Brain microvascular endothelial cell (primary cell): Measurements from ENCODE around the gene TIAM2.

Experiments used
- DNase-seq: peaks from one replicate; pipeline ENCODE4 v3.0.0-alpha.2; 2020
- H3K27ac ChIP-seq: fragments of 250-450 bp; sonication (Bioruptor Pico); 2 replicates; pipeline ENCODE4 v1.5.1; 2020; ENCODE audit warnings: mild to moderate bottlenecking, moderate library complexity
- H3K27me3 ChIP-seq: fragments of 250-450 bp; sonication (Bioruptor Pico); replicated peaks from 2 replicates; pipeline ENCODE4 v1.5.1; 2020; ENCODE audit warnings: mild to moderate bottlenecking
- H3K36me3 ChIP-seq: fragments of 250-450 bp; sonication (Bioruptor Pico); replicated peaks from 2 replicates; pipeline ENCODE4 v1.5.1; 2020; ENCODE audit warnings: mild to moderate bottlenecking
- H3K4me3 ChIP-seq: 2 replicates; pipeline ENCODE4 v1.5.1; 2011; ENCODE audit warnings: low read depth, mild to moderate bottlenecking, control low read depth, low read length, moderate library complexity
- in situ Hi-C: cut with HindIII; loops from 2 replicates; pipeline ENCODE4 v1.10.0; 2017; ENCODE audit warnings: low sequenced_read_pairs, low pct_ligation_motif_present
- TF ChIP-seq, protein P1 (sequence below): IDR thresholded peaks from 2 replicates; pipeline ENCODE4 v1.5.1; 2011; ENCODE audit warnings: low read depth, mild to moderate bottlenecking, moderate library complexity, low read length, control low read depth, inconsistent platforms; ENCODE audit errors: missing control alignments

TIAM2 gene

DNA sequence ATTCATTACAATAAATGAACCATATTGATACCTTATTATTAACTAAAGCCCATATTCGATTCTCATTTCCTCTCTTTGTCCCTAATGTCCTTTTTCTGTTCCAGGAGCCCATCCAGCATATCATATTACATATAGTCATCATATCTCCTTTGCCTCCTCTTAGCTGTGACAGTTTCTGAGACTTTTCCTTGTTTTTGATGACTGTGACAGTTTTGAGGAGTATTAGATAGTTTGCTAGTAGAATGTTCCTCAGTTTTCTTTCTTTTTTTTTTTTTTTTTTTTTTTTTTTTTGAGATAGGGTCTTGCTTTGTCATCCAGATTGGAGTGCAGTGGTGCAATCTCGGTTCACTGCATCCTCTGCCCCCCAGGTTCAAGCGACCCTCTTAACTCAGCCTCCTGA lies 61.6 kb downstream of the TIAM2 start:
- no peaks in the 10 kb centered on the region for H3K27me3 ChIP-seq
- no peak overlapping the region for H3K27ac ChIP-seq
- TF ChIP-seq, protein P1, sequence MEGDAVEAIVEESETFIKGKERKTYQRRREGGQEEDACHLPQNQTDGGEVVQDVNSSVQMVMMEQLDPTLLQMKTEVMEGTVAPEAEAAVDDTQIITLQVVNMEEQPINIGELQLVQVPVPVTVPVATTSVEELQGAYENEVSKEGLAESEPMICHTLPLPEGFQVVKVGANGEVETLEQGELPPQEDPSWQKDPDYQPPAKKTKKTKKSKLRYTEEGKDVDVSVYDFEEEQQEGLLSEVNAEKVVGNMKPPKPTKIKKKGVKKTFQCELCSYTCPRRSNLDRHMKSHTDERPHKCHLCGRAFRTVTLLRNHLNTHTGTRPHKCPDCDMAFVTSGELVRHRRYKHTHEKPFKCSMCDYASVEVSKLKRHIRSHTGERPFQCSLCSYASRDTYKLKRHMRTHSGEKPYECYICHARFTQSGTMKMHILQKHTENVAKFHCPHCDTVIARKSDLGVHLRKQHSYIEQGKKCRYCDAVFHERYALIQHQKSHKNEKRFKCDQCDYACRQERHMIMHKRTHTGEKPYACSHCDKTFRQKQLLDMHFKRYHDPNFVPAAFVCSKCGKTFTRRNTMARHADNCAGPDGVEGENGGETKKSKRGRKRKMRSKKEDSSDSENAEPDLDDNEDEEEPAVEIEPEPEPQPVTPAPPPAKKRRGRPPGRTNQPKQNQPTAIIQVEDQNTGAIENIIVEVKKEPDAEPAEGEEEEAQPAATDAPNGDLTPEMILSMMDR, result no peak
- in situ Hi-C loops, result no loop called here
- H3K4me3 ChIP-seq, result no peak overlapping the region
- no peaks in the 10 kb centered on the region for H3K36me3 ChIP-seq
- no peak for DNase-seq

DNA sequence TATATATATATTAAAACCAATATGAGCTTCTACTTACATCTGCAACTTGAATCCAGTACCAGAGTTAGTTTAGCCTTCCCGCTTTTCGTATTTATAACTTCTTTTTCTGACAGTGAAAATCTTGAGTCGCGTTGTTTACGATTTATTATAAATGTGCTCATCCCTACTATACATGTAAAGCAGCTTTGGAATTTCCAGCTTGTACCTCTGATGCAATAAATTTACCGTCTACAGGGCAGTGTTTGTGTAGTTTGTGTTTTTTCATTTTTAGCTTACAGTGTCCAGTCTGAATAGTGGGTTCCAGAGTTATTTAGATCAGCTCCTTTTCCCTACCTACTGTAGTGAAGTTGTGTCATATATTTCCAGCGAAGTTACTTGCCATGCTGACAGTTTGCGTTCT lies 66.3 kb downstream of the TIAM2 start:
- H3K27me3 ChIP-seq, result no peaks in the 10 kb centered on the region
- no peaks in the 10 kb centered on the region for H3K36me3 ChIP-seq
- in situ Hi-C loops, result no loop called here
- no peak for DNase-seq
- H3K4me3 ChIP-seq, result no peak overlapping the region
- no peak overlapping the region for H3K27ac ChIP-seq
- TF ChIP-seq, protein P1, result no peak

DNA sequence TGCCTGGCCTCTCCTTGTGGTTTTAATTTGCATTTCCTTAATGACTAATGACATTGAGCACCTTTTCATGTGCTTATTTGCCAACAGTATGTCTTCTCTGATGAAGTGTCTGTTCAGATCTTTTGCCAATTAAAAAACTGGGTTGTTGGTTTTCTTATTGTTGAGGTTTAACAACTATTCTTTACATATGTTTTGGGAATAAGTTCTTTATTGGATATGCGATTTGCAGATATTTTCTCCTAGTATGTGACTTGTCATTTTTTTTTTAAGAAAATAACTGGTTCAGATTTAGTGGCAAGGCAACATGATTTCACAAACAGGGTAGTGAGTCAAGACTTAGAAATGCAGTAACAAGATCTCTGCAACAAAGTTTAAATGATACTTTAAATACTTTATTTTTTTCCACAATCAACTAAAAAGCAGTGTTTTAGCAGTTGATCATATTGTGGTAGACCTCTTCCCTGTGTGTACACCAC lies 67.8 kb downstream of the TIAM2 start:
- Histone ChIP-seq H3K36me3 (no peaks in the 10 kb centered on the region), H3K4me3 (no peak overlapping the region), H3K27ac (peak overlapping the region; percentile 21), H3K27me3 (no peaks in the 10 kb centered on the region)
- TF ChIP-seq, protein P1, result no peak
- in situ Hi-C loops, result no loop called here
- DNase-seq, result no peak

DNA sequence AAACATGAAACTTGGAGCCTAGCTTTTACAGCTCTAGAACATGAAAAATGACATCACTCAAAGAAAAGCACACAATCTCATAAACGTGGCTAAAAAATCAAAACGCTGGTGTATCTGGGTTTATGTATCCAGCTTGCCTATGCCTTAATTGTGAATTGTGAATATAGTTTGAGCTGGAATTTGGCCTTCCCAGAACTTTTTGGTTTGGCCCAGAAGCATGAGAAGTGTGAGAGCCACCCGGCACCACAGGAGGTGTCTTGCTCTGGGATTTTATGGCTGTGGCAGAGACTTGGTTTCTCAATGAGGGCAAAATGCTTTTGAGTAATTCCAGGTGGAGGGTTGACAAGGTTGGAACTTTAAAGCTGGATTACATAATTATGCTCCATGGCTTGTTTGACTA lies 69.2 kb downstream of the TIAM2 start:
- in situ Hi-C loops, result no loop called here

DNA sequence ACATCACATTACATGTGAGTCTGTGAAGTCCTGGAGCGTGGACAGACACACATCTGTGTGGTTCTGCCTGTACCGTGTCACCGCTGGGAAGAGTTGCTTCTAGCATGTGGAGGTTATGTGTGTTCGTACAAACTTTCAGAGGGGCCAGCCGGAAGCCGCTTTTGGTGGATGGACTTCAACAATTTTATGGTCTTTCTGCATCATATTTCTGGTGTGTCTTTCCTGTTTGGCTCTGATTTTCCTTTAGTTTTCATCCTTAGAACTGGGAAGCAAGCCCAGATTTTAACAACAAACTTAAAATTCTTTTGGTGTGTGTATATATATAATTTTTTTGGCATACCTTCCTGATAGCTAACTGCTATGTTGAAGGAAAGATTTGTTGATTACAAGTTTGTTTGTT lies 71.2 kb downstream of the TIAM2 start:
- no peak overlapping the region for H3K4me3 ChIP-seq
- TF ChIP-seq, protein P1, result no peak
- H3K27ac ChIP-seq, result no peak overlapping the region
- in situ Hi-C loops, result no loop called here
- DNase-seq, result no peak
- H3K27me3 ChIP-seq, result no peaks in the 10 kb centered on the region
- no peaks in the 10 kb centered on the region for H3K36me3 ChIP-seq

More for the DNA sequence above, 69.2 kb downstream of the TIAM2 start:
- Histone ChIP-seq H3K27me3 (no peaks in the 10 kb centered on the region), H3K36me3 (no peaks in the 10 kb centered on the region), H3K4me3 (no peak overlapping the region), H3K27ac (no peak overlapping the region)
- TF ChIP-seq, protein P1, result no peak
- DNase-seq, result no peak

DNA sequence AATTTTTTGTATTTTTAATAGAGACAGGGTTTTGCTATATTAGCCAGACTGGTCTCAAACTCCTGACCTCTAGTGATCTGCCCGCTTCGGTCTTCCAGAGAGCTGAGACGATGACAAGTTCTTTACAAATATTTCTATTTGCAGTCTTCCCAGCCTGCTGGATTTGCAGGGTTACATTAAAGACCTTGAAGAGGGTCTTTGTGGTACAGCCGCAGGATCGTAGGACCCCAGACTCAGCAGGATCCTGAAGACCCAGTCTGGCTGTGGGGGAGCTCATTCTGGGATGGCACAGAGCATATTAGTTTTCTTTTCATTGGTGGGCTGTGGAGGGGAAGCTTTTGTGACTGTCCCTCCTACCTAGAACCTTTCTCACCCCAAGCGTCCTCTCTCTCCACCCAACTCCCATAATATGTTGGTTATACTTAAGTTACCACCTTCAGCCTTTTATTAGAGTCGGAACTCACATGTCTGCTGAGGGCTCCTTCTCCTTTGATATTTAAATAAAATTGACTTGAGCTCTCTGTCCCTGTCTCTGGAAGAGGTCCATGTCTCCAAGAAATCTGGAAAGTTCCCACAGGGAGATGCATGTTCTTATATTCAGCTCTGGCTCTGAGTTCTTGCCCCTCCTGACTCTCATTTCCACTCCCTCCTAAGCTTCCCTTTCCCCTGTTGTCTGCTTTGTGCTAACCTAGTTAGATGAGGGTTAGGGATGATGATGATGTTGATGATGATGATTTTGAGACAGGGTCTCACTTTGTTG lies 72.0 kb downstream of the TIAM2 start:
- TF ChIP-seq, protein P1, result no peak
- H3K4me3 ChIP-seq, result no peak overlapping the region
- H3K36me3 ChIP-seq, result no peaks in the 10 kb centered on the region
- in situ Hi-C loops, result no loop called here
- DNase-seq, result no peak
- H3K27ac ChIP-seq, result no peak overlapping the region
- no peaks in the 10 kb centered on the region for H3K27me3 ChIP-seq
